K562 (cell line): Measurements from ENCODE around the gene CBX2. TPM values are rescaled to one million over a fixed set of nuclear protein-coding genes. Genes with fewer than 3 reads are reported as not detected.
A peak's percentile ranks its signal among the peaks of the same experiment; 100 is the strongest.

ENCODE experiments used
- CBFA2T3 ChIP-seq: fragments of 450-650 bp; IDR thresholded peaks from 2 replicates; pipeline ENCODE4 v1.6.1; 2017
- GABPB1 ChIP-seq: sonication (generic); formaldehyde crosslinking; IDR thresholded peaks from 2 replicates; pipeline ENCODE4 v1.8.0; 2022; ENCODE audit warnings: mild to moderate bottlenecking, missing genetic modification reagents
- GTF2F1 ChIP-seq: IDR thresholded peaks from 2 replicates; pipeline ENCODE4 v1.6.1; 2011; ENCODE audit warnings: low read depth, low read length, improper control_type of control experiment
- HMGN3 ChIP-seq: IDR thresholded peaks from 2 replicates; pipeline ENCODE4 v1.6.1; 2011; ENCODE audit warnings: borderline replicate concordance, low read depth, mild to moderate bottlenecking, mixed read lengths, low read length; ENCODE audit not compliant: insufficient read length; ENCODE audit errors: extremely low read depth
- KHSRP ChIP-seq: fragments of 450-650 bp; IDR thresholded peaks from 2 replicates; pipeline ENCODE4 v1.6.1; 2017
- KLF1 ChIP-seq: fragments of 450-650 bp; IDR thresholded peaks from 2 replicates; pipeline ENCODE4 v1.6.1; 2016; ENCODE audit warnings: missing genetic modification characterization, missing compliant biosample characterization
- MAFK ChIP-seq: IDR thresholded peaks from 2 replicates; pipeline ENCODE4 v1.6.1; 2011; ENCODE audit warnings: low read length, improper control_type of control experiment
- NONO ChIP-seq, 2 experiments: fragments of 200-400 bp in 1 of 2; fragments of 450-650 bp in 1 of 2; formaldehyde crosslinking in 1 of 2; IDR thresholded peaks; 2 replicates each; pipeline ENCODE4 v1.6.1; 2017; ENCODE audit warnings: low read depth in 2 of 2, mild to moderate bottlenecking in 2 of 2, moderate library complexity in 2 of 2, low read length in 1 of 2
- NR2C2 ChIP-seq, 2 experiments: fragments of 200-800 bp in 1 of 2; sonication (Bioruptor generic) in 1 of 2; sonication (generic) in 1 of 2; formaldehyde crosslinking in 1 of 2; IDR thresholded peaks; 2 replicates each; pipeline versions ENCODE4 v1.6.1 to v1.8.0; 2016 to 2022; ENCODE audit warnings: mild to moderate bottlenecking in 1 of 2, missing compliant biosample characterization in 1 of 2, missing genetic modification characterization in 1 of 2, missing genetic modification reagents in 1 of 2
- POLR2AphosphoS2 ChIP-seq: IDR thresholded peaks from 2 replicates; pipeline ENCODE4 v1.6.1; 2012; ENCODE audit warnings: low read length, improper control_type of control experiment
- RBM14 ChIP-seq: fragments of 200-400 bp; formaldehyde crosslinking; IDR thresholded peaks from 2 replicates; pipeline ENCODE4 v1.6.1; 2018; ENCODE audit warnings: low read depth, mild to moderate bottlenecking, low read length, moderate library complexity, borderline replicate concordance; ENCODE audit not compliant: insufficient read depth
- RBM22 ChIP-seq: fragments of 200-400 bp; formaldehyde crosslinking; IDR thresholded peaks from 2 replicates; pipeline ENCODE4 v1.6.1; 2018; ENCODE audit warnings: low read length, low read depth; ENCODE audit not compliant: poor library complexity, severe bottlenecking
- SMAD2 ChIP-seq: fragments of 150-350 bp; IDR thresholded peaks from 2 replicates; pipeline ENCODE4 v1.6.1; 2014; ENCODE audit warnings: low read depth, mild to moderate bottlenecking, low read length
- ZBTB8A ChIP-seq: fragments of 450-650 bp; IDR thresholded peaks from 2 replicates; pipeline ENCODE4 v1.6.1; 2018; ENCODE audit warnings: mild to moderate bottlenecking, moderate library complexity; ENCODE audit not compliant: partially characterized antibody
- ZFPM2 ChIP-seq: fragments of 250-450 bp; sonication (Bioruptor Pico); IDR thresholded peaks from 2 replicates; pipeline ENCODE4 v1.5.1; 2022; ENCODE audit warnings: mild to moderate bottlenecking
- ZNF175 ChIP-seq: fragments of 200-800 bp; sonication (Bioruptor generic); IDR thresholded peaks from 2 replicates; pipeline ENCODE4 v1.6.1; 2016; ENCODE audit warnings: low read depth, mild to moderate bottlenecking, missing genetic modification characterization, missing compliant biosample characterization
- ZNF589 ChIP-seq: fragments of 200-800 bp; sonication (Bioruptor generic); IDR thresholded peaks from 2 replicates; pipeline ENCODE4 v1.6.1; 2016; ENCODE audit warnings: low read depth, missing genetic modification characterization, missing compliant biosample characterization
- polyA plus RNA-seq, 8 experiments: library from polyadenylated mRNA; depleted of rRNA in 4 of 8; stranded (reverse) in 5 of 8; unstranded in 3 of 8; fragments of >200 nt; fragmentation: Nextera tagmentation in 2 of 8; fragmentation: Illumina TruSeq in 1 of 8; extraction: Ambion mirVana in 2 of 8; extraction: Trizol in 1 of 8; gene quantifications; 2 replicates each; pipeline versions ENCODE4 v1.2.1 to v1.2.3, GENCODE V29; 2011 to 2014; ENCODE audit warnings: inconsistent platforms in 1 of 8, missing spikeins in 1 of 8
- total RNA-seq, 7 experiments: library from RNA; depleted of rRNA in 6 of 7; stranded (reverse); fragments of >200 nt in 6 of 7; fragmentation: Illumina TruSeq in 2 of 7; extraction: Trizol in 2 of 7; gene quantifications; 2 replicates each; pipeline versions ENCODE4 v1.2.1 to v1.2.3, GENCODE V29; 2011 to 2021; ENCODE audit warnings: low replicate concordance in 1 of 7
- TF ChIP-seq, protein P1 (sequence below), 2 experiments: fragments of 450-650 bp; IDR thresholded peaks; 2 replicates each; pipeline ENCODE4 v1.6.1; 2018; ENCODE audit warnings: mild to moderate bottlenecking in 2 of 2, low read depth in 1 of 2; ENCODE audit not compliant: partially characterized antibody in 2 of 2
- TF ChIP-seq, protein P2 (sequence below): fragments of 250-450 bp; sonication (Bioruptor Pico); IDR thresholded peaks from 2 replicates; pipeline ENCODE4 v1.4.0; 2020; ENCODE audit warnings: mild to moderate bottlenecking, moderate library complexity, borderline replicate concordance

Gene CBX2
- total and polyA plus RNA-seq, 9 of the 15 experiments (the other 6 are each of a cell fraction or from before 2014, with no cell fraction given): 0.66 to 26.9 (median 13.9) TPM

- TF ChIP-seq GABPB1 (CRISPR knock-in tag): peak; percentile 13; the same call in 1 of the 2 replicates
- TF ChIP-seq KHSRP: no peak
- TF ChIP-seq, protein P1, sequence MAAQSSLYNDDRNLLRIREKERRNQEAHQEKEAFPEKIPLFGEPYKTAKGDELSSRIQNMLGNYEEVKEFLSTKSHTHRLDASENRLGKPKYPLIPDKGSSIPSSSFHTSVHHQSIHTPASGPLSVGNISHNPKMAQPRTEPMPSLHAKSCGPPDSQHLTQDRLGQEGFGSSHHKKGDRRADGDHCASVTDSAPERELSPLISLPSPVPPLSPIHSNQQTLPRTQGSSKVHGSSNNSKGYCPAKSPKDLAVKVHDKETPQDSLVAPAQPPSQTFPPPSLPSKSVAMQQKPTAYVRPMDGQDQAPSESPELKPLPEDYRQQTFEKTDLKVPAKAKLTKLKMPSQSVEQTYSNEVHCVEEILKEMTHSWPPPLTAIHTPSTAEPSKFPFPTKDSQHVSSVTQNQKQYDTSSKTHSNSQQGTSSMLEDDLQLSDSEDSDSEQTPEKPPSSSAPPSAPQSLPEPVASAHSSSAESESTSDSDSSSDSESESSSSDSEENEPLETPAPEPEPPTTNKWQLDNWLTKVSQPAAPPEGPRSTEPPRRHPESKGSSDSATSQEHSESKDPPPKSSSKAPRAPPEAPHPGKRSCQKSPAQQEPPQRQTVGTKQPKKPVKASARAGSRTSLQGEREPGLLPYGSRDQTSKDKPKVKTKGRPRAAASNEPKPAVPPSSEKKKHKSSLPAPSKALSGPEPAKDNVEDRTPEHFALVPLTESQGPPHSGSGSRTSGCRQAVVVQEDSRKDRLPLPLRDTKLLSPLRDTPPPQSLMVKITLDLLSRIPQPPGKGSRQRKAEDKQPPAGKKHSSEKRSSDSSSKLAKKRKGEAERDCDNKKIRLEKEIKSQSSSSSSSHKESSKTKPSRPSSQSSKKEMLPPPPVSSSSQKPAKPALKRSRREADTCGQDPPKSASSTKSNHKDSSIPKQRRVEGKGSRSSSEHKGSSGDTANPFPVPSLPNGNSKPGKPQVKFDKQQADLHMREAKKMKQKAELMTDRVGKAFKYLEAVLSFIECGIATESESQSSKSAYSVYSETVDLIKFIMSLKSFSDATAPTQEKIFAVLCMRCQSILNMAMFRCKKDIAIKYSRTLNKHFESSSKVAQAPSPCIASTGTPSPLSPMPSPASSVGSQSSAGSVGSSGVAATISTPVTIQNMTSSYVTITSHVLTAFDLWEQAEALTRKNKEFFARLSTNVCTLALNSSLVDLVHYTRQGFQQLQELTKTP (IDR thresholded peaks at IDR 0.05; ENCODE audit: low read depth in 1 of 2, partially characterized antibody in 2 of 2): no peak
- TF ChIP-seq RBM14: no peak
- TF ChIP-seq ZFPM2 (CRISPR knock-in tag): no peak
- TF ChIP-seq NONO (IDR thresholded peaks at IDR 0.05; ENCODE audit: low read depth in 2 of 2, low read length in 1 of 2): peak in 1 of 2 experiments; percentile 29; a peak in 1 of 4 replicates
- TF ChIP-seq POLR2AphosphoS2: peak; percentile 94
- no peak for TF ChIP-seq ZNF589 (CRISPR knock-in tag)
- TF ChIP-seq MAFK: no peak
- TF ChIP-seq ZBTB8A: no peak
- TF ChIP-seq ZNF175 (CRISPR knock-in tag): no peak
- TF ChIP-seq RBM22: no peak
- TF ChIP-seq, protein P2, sequence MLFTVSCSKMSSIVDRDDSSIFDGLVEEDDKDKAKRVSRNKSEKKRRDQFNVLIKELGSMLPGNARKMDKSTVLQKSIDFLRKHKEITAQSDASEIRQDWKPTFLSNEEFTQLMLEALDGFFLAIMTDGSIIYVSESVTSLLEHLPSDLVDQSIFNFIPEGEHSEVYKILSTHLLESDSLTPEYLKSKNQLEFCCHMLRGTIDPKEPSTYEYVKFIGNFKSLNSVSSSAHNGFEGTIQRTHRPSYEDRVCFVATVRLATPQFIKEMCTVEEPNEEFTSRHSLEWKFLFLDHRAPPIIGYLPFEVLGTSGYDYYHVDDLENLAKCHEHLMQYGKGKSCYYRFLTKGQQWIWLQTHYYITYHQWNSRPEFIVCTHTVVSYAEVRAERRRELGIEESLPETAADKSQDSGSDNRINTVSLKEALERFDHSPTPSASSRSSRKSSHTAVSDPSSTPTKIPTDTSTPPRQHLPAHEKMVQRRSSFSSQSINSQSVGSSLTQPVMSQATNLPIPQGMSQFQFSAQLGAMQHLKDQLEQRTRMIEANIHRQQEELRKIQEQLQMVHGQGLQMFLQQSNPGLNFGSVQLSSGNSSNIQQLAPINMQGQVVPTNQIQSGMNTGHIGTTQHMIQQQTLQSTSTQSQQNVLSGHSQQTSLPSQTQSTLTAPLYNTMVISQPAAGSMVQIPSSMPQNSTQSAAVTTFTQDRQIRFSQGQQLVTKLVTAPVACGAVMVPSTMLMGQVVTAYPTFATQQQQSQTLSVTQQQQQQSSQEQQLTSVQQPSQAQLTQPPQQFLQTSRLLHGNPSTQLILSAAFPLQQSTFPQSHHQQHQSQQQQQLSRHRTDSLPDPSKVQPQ (CRISPR knock-in tag): no peak
- TF ChIP-seq CBFA2T3: 0 out of 2 replicates have a peak, but pooled peaks have one; percentile 31
- TF ChIP-seq NR2C2 (CRISPR knock-in tag; IDR thresholded peaks at IDR 0.05): no peak
- TF ChIP-seq NR2C2 (tag; IDR thresholded peaks at IDR 0.05): no peak; the same call in none of the 2 replicates
- no peak for TF ChIP-seq GTF2F1
- no peak for TF ChIP-seq SMAD2
- peak; percentile 87 for TF ChIP-seq HMGN3
- no peak for TF ChIP-seq KLF1 (tag)
Observed at GRCh38 chr17:79835953-79836509, 58.1 kb downstream of the CBX2 start (continued).
